OCI-LY7 (cell line): Measurements from ENCODE around the gene LRP1B. TPM values are rescaled to one million over a fixed set of nuclear protein-coding genes. Genes with fewer than 3 reads are reported as not detected.

ENCODE experiments used
- BruUV-seq: library from RNA; stranded (reverse); fragments of 400-500 nt; replicated peaks from 2 replicates; lab custom pipeline; 2021; lab: Mats Ljungman, UMichigan
- CTCF ChIA-PET: fragments of 300-600 bp; sonication (Branson Sonifier 250); formaldehyde crosslinking; loops from one replicate; lab custom pipeline; 2022; ENCODE audit warnings: antibody characterized with exemption; ENCODE audit not compliant: unreplicated experiment; lab: Charles Lee
- POLR2A ChIA-PET: fragments of 300-600 bp; sonication (Branson Sonifier 250); formaldehyde crosslinking; loops from one replicate; lab custom pipeline; 2022; ENCODE audit warnings: antibody characterized with exemption; lab: Charles Lee
- DNase-seq: peaks from one replicate; pipeline ENCODE4 v3.0.0-alpha.2; 2015; ENCODE audit warnings: low spot score
- H2AFZ ChIP-seq: fragments of 200-600 bp; sonication (generic), shearing (Covaris generic); 2 replicates; pipeline ENCODE4 v1.6.1; 2014; ENCODE audit warnings: mild to moderate bottlenecking, antibody characterized with exemption, low read length, moderate library complexity
- H3K27ac ChIP-seq: fragments of 200-600 bp; sonication (generic); 2 replicates; pipeline ENCODE4 v1.5.1; 2014; ENCODE audit warnings: mixed run types, low read depth, mild to moderate bottlenecking, moderate library complexity, low read length, inconsistent platforms; ENCODE audit not compliant: poor library complexity, severe bottlenecking
- H3K36me3 ChIP-seq: fragments of 200-600 bp; sonication (generic); 2 replicates; pipeline ENCODE4 v1.6.1; 2014; ENCODE audit warnings: mild to moderate bottlenecking, antibody characterized with exemption, low read length, moderate library complexity, mixed read lengths; ENCODE audit not compliant: insufficient read depth
- H3K4me1 ChIP-seq: fragments of 200-600 bp; sonication (generic); 2 replicates; pipeline ENCODE4 v1.5.1; 2014; ENCODE audit warnings: mild to moderate bottlenecking, low read length; ENCODE audit not compliant: insufficient read depth, poor library complexity, severe bottlenecking
- H3K4me2 ChIP-seq: fragments of 200-600 bp; sonication (generic); 2 replicates; pipeline ENCODE4 v1.6.1; 2014; ENCODE audit warnings: mild to moderate bottlenecking, low read length
- H3K4me3 ChIP-seq: fragments of 200-600 bp; sonication (generic); 2 replicates; pipeline ENCODE4 v1.5.1; 2014; ENCODE audit warnings: mild to moderate bottlenecking, low read depth, low read length; ENCODE audit not compliant: poor library complexity, severe bottlenecking
- H3K79me2 ChIP-seq: fragments of 200-600 bp; sonication (generic); 2 replicates; pipeline ENCODE4 v1.6.1; 2016; ENCODE audit warnings: low read depth, mild to moderate bottlenecking, low read length, moderate library complexity, mixed read lengths; ENCODE audit not compliant: insufficient read depth
- H3K9me2 ChIP-seq: fragments of 200-600 bp; sonication (generic); 2 replicates; pipeline ENCODE4 v1.6.1; 2016; ENCODE audit warnings: mild to moderate bottlenecking, low read length, mixed read lengths; ENCODE audit not compliant: insufficient read depth
- H3K9me3 ChIP-seq: fragments of 200-600 bp; sonication (generic); 2 replicates; pipeline ENCODE4 v1.6.1; 2014; ENCODE audit warnings: mild to moderate bottlenecking, mixed run types, low read length, mixed read lengths
- H4K20me1 ChIP-seq: fragments of 200-600 bp; sonication (generic); 2 replicates; pipeline ENCODE4 v1.6.1; 2014; ENCODE audit warnings: mild to moderate bottlenecking, antibody characterized with exemption, low read length, moderate library complexity, mixed read lengths; ENCODE audit not compliant: insufficient read depth
- EZH2phosphoT487 ChIP-seq: fragments of 200-600 bp; sonication (generic); IDR thresholded peaks from 2 replicates; pipeline ENCODE4 v1.6.1; 2018; ENCODE audit warnings: low read depth, borderline replicate concordance, mild to moderate bottlenecking, mixed run types, antibody characterized with exemption, low read length, moderate library complexity, mixed read lengths
- intact Hi-C: fragments of 100-400 bp; cut with micrococcal nuclease; formaldehyde crosslinking; loops from one replicate; pipeline ENCODE4 v1.10.0; 2022; ENCODE audit not compliant: unreplicated experiment
- total RNA-seq, 2 experiments: library from RNA; depleted of rRNA in 1 of 2; stranded (reverse); fragments of >200 nt in 1 of 2; shearing (Covaris generic) in 1 of 2; gene quantifications; 2 replicates each; pipeline ENCODE4 v1.2.3, GENCODE V29; 2014 to 2022
- TF ChIP-seq, protein P1 (sequence below): fragments of 200-600 bp; sonication (generic); conservative IDR thresholded peaks from 2 replicates; pipeline ENCODE4 v1.5.1; 2014; ENCODE audit warnings: mild to moderate bottlenecking, antibody characterized with exemption, low read length, moderate library complexity, mixed read lengths

The LRP1B gene
- total RNA-seq, 2 experiments from 2014 or later: not detected

DNA sequence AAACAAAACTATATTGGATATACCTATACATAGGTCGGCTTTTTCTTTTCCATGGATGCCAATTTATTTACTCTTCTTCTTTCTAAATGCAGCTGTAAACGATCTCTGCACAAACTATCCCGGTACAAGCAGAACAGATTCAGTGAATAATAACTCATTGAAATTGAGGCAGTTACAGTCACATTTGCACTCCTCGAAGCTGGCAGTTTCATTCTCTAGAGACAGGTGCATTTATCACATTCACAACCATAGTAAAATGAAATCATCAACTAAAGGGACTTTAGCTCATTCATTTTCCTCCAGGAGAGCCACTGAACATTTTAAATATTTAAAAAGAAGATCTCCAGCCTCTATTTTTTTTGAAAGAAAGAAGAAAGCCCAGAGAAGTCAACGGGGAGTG lies 551.7 kb downstream of the LRP1B start:
- TF ChIP-seq, protein P1, sequence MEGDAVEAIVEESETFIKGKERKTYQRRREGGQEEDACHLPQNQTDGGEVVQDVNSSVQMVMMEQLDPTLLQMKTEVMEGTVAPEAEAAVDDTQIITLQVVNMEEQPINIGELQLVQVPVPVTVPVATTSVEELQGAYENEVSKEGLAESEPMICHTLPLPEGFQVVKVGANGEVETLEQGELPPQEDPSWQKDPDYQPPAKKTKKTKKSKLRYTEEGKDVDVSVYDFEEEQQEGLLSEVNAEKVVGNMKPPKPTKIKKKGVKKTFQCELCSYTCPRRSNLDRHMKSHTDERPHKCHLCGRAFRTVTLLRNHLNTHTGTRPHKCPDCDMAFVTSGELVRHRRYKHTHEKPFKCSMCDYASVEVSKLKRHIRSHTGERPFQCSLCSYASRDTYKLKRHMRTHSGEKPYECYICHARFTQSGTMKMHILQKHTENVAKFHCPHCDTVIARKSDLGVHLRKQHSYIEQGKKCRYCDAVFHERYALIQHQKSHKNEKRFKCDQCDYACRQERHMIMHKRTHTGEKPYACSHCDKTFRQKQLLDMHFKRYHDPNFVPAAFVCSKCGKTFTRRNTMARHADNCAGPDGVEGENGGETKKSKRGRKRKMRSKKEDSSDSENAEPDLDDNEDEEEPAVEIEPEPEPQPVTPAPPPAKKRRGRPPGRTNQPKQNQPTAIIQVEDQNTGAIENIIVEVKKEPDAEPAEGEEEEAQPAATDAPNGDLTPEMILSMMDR: no peak
- TF ChIP-seq EZH2phosphoT487: no peak
- CTCF ChIA-PET: no interaction called here
- no TSS peak for BruUV-seq
- H3K4me1 ChIP-seq: no peaks in the 10 kb centered on the region
- no peak overlapping the region for H2AFZ ChIP-seq
- no peak overlapping the region for H3K4me2 ChIP-seq
- no peaks in the 10 kb centered on the region for H3K79me2 ChIP-seq
- no peaks in the 10 kb centered on the region for H3K9me3 ChIP-seq
- H3K9me2 ChIP-seq: no peaks in the 10 kb centered on the region
- POLR2A ChIA-PET: no interaction called here
- intact Hi-C loops: no loop called here
- H3K4me3 ChIP-seq: no peak overlapping the region
- H4K20me1 ChIP-seq: no peaks in the 10 kb centered on the region
- no peak overlapping the region for H3K27ac ChIP-seq
- H3K36me3 ChIP-seq: no peaks in the 10 kb centered on the region
- DNase-seq: no peak

DNA sequence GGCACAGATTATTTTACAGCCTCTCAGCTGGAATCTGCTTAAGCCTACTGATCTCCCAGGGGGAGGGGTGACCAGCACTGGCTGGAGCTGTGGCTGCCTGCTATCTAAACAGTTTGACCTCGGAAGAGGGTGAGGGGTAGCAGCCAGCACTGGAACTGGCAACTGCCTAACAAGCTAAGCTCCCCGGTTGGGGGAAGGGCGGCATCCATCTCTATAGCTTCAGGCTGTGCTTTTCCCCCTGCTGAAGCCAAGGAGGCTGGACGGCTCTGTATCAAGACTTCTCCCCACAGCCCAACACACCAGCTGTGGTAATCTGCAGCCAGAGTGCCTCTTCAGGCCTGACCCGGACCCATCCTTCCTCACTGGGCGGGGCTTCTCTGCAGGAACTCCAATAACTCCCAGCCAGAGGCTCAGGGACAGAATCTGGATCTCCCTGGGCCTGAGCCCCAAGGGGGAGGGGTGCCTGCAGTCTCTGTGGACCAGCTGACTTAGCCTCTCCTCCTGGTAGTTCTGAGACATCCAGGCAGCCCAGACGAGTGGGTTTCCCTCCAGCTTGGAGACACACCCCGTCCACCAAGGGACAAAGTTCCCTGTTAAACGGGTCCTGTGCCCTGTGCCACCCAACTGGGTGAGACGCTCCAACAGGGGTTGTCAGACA lies 560.2 kb downstream of the LRP1B start:
- intact Hi-C loops: no loop called here

DNA sequence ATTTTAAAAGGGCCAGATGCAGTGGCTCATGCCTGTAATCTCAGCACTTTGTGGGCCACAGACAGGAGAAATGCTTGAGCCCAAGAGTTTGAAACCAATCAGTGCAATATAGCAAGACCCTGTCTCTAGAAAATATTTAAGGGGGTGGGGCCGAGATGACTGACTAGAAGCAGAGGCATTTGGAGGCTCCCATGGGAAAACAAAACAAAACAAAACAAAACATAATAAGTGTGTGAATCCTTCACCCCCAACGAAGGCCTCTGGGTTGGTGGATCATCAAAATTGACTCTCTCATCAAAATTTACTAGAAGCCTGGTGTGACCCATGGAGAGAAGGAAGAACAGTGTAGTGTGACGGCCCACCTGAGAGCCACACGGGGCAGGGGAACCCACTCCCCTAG lies 560.9 kb downstream of the LRP1B start:
- intact Hi-C loops: no loop called here
- H2AFZ ChIP-seq: no peak overlapping the region
- no peak overlapping the region for H3K4me3 ChIP-seq
- BruUV-seq: no TSS peak
- CTCF ChIA-PET: no interaction called here
- TF ChIP-seq EZH2phosphoT487: no peak
- H3K79me2 ChIP-seq: no peaks in the 10 kb centered on the region
- H3K36me3 ChIP-seq: no peaks in the 10 kb centered on the region
- H3K4me1 ChIP-seq: no peaks in the 10 kb centered on the region
- H3K27ac ChIP-seq: no peak overlapping the region
- no peak for DNase-seq
- no peaks in the 10 kb centered on the region for H4K20me1 ChIP-seq
- POLR2A ChIA-PET: no interaction called here
- no peaks in the 10 kb centered on the region for H3K9me2 ChIP-seq
- no peaks in the 10 kb centered on the region for H3K9me3 ChIP-seq
- no peak overlapping the region for H3K4me2 ChIP-seq

More for the DNA sequence above, 560.2 kb downstream of the LRP1B start:
- H3K4me3 ChIP-seq: no peak overlapping the region
- no peaks in the 10 kb centered on the region for H4K20me1 ChIP-seq
- no peaks in the 10 kb centered on the region for H3K4me1 ChIP-seq
- H3K27ac ChIP-seq: no peak overlapping the region
- CTCF ChIA-PET: no interaction called here
- H3K9me3 ChIP-seq: no peaks in the 10 kb centered on the region
- H3K4me2 ChIP-seq: no peak overlapping the region
- H3K36me3 ChIP-seq: no peaks in the 10 kb centered on the region
- DNase-seq: no peak
- H3K9me2 ChIP-seq: no peaks in the 10 kb centered on the region
- TF ChIP-seq, protein P1: no peak
- TF ChIP-seq EZH2phosphoT487: no peak
- H3K79me2 ChIP-seq: no peaks in the 10 kb centered on the region
- POLR2A ChIA-PET: no interaction called here
- BruUV-seq: no TSS peak
- no peak overlapping the region for H2AFZ ChIP-seq
